Neural progenitor cell (in vitro differentiated cells): ENCODE data around the gene ZNF552.

ENCODE experiments used
- CTCF ChIP-seq: fragments of 200-600 bp; sonication (generic); IDR thresholded peaks from 2 replicates; pipeline ENCODE4 v1.5.1; 2017; ENCODE audit warnings: antibody characterized with exemption, mild to moderate bottlenecking
- EZH2 ChIP-seq: fragments of 200-600 bp; sonication (generic); IDR thresholded peaks from 2 replicates; pipeline ENCODE4 v1.6.1; 2017; ENCODE audit warnings: antibody characterized with exemption, mild to moderate bottlenecking, moderate library complexity
- EZH2phosphoT487 ChIP-seq: fragments of 200-600 bp; sonication (generic); IDR thresholded peaks from 2 replicates; pipeline ENCODE4 v1.6.1; 2017; ENCODE audit warnings: antibody characterized with exemption

- TF ChIP-seq EZH2: no peak
- TF ChIP-seq CTCF: no peak
- no peak for TF ChIP-seq EZH2phosphoT487
Measured at GRCh38 chr19:57850553-57851017, 35.9 kb upstream of the ZNF552 start.
